OCI-LY3 (cell line): Measurements from ENCODE around the gene PPP5C.
A peak's percentile ranks its signal among the peaks of the same experiment; 100 is the strongest.
"Not testable (repeated sequence)": the region's sequence is repeated elsewhere in the genome, so short reads cannot be mapped to it uniquely, and the experiment has no call there.

ENCODE experiments used
- H2AFZ ChIP-seq: fragments of 200-600, 300-600 bp; shearing (Covaris generic); 2 replicates; pipeline ENCODE4 v1.6.0; 2014; ENCODE audit warnings: antibody characterized with exemption, low read depth, low read length
- H3K27ac ChIP-seq: fragments of 200-600, 300-600 bp; sonication (generic); 2 replicates; pipeline ENCODE4 v1.5.1; 2014; ENCODE audit warnings: mild to moderate bottlenecking, low read length, moderate library complexity, mixed read lengths
- H3K27me3 ChIP-seq: fragments of 200-600, 300-600 bp; sonication (generic); 2 replicates; pipeline ENCODE4 v1.6.1; 2014; ENCODE audit warnings: low read depth, low read length, mixed read lengths
- H3K36me3 ChIP-seq: fragments of 200-600, 300-600 bp; sonication (generic); replicated peaks from 2 replicates; pipeline ENCODE3; 2014; ENCODE audit warnings: low read depth, low read length, mixed read lengths
- H3K4me1 ChIP-seq: fragments of 300-600, 200-600 bp; sonication (generic); 2 replicates; pipeline ENCODE4 v1.6.1; 2014; ENCODE audit warnings: low read length, mixed read lengths
- H3K4me2 ChIP-seq: fragments of 200-600, 300-600 bp; sonication (generic); 2 replicates; pipeline ENCODE4 v1.6.1; 2014; ENCODE audit warnings: low read length, mixed read lengths
- H3K4me3 ChIP-seq: fragments of 300-600, 200-600 bp; sonication (generic); 2 replicates; pipeline ENCODE4 v1.5.1; 2014; ENCODE audit warnings: antibody characterized with exemption, mild to moderate bottlenecking, low read length, moderate library complexity
- H3K79me2 ChIP-seq: fragments of 300-600, 200-600 bp; shearing (Covaris generic); 2 replicates; pipeline ENCODE4 v1.6.1; 2014; ENCODE audit warnings: mild to moderate bottlenecking, low read length, mixed read lengths
- H3K9ac ChIP-seq: fragments of 300-600, 200-600 bp; shearing (Covaris generic); 2 replicates; pipeline ENCODE4 v1.6.0; 2014; ENCODE audit warnings: mild to moderate bottlenecking, low read length, moderate library complexity
- H3K9me3 ChIP-seq: fragments of 200-600, 300-600 bp; shearing (Covaris generic); 2 replicates; pipeline ENCODE4 v1.6.1; 2014; ENCODE audit warnings: low read length, mixed read lengths; ENCODE audit not compliant: insufficient read depth
- H4K20me1 ChIP-seq: fragments of 200-600, 300-600 bp; sonication (generic); 2 replicates; pipeline ENCODE4 v1.6.1; 2016; ENCODE audit warnings: low read length, mixed read lengths; ENCODE audit not compliant: insufficient read depth
- CTCF ChIP-seq: fragments of 200-600, 300-600 bp; sonication (generic); IDR thresholded peaks from 2 replicates; pipeline ENCODE4 v1.5.1; 2014; ENCODE audit warnings: antibody characterized with exemption, low read length, low read depth
- EZH2phosphoT487 ChIP-seq: fragments of 200-600 bp; shearing (Covaris generic); IDR thresholded peaks from 2 replicates; pipeline ENCODE4 v1.6.1; 2018; ENCODE audit warnings: antibody characterized with exemption, mixed run types, low read depth

PPP5C gene

GRCh38 chr19:46393456-46394401 lies 46.8 kb downstream of the PPP5C start:
- no peaks in the 10 kb centered on the region for H3K79me2 ChIP-seq
- peaks cover 30% of the 10 kb centered on the region for H3K36me3 ChIP-seq
- TF ChIP-seq EZH2phosphoT487 (no peak), CTCF (no peak)

GRCh38 chr19:46394402-46394797 lies 47.5 kb downstream of the PPP5C start:
- Histone ChIP-seq H4K20me1 (no peaks in the 10 kb centered on the region), H3K4me1 (no peaks in the 10 kb centered on the region), H3K4me3 (no peak overlapping the region), H3K27ac (no peak overlapping the region), H3K9me3 (no peaks in the 10 kb centered on the region), H3K79me2 (no peaks in the 10 kb centered on the region), H3K27me3 (no peaks in the 10 kb centered on the region), H3K36me3 (peaks cover 24% of the 10 kb centered on the region), H2AFZ (no peak overlapping the region), H3K9ac (no peak overlapping the region), H3K4me2 (no peak overlapping the region)
- TF ChIP-seq EZH2phosphoT487 = no peak
- no peak for TF ChIP-seq CTCF

More at GRCh38 chr19:46393456-46394401, 46.8 kb downstream of the PPP5C start:
- Histone ChIP-seq H3K27ac (no peak overlapping the region), H4K20me1 (no peaks in the 10 kb centered on the region), H3K4me1 (no peaks in the 10 kb centered on the region), H3K9me3 (no peaks in the 10 kb centered on the region), H3K4me3 (no peak overlapping the region), H3K9ac (no peak overlapping the region), H3K4me2 (no peak overlapping the region), H3K27me3 (no peaks in the 10 kb centered on the region), H2AFZ (no peak overlapping the region)

- H3K4me1 ChIP-seq, H3K36me3 ChIP-seq, H3K4me3 ChIP-seq, H3K4me2 ChIP-seq, H3K9ac ChIP-seq, H4K20me1 ChIP-seq, H3K79me2 ChIP-seq, H3K27me3 ChIP-seq, H3K9me3 ChIP-seq, H2AFZ ChIP-seq, H3K27ac ChIP-seq: not testable (repeated sequence)
Measured at GRCh38 chr19:46397801-46398479, 51.1 kb downstream of the PPP5C start.

- Histone ChIP-seq H3K79me2 (no peaks in the 10 kb centered on the region), H2AFZ (no peak overlapping the region), H3K9me3 (no peaks in the 10 kb centered on the region), H3K36me3 (no peaks in the 10 kb centered on the region), H3K4me3 (no peak overlapping the region), H3K27me3 (no peaks in the 10 kb centered on the region; the same call in 1 of the 2 replicates), H3K27ac (no peak overlapping the region), H3K9ac (no peak overlapping the region), H3K4me2 (peak overlapping the region; percentile 40; the same call in 1 of the 2 replicates), H3K4me1 (peaks cover 2% of the 10 kb centered on the region; the same call in 1 of the 2 replicates), H4K20me1 (no peaks in the 10 kb centered on the region)
- TF ChIP-seq EZH2phosphoT487 (no peak), CTCF (no peak)
Measured at GRCh38 chr19:46402725-46403124, 55.8 kb downstream of the PPP5C start.
